ENCODE data around the gene RP9.

The RP9 gene

GRCh38 chr7:33109005-33109757 lies at the start of gene RP9:
RP9 (minus strand) TSS chr7:33109404; CDS start chr7:33109372, 32 bp downstream.
- DNase-seq (ENCODE audit: extremely low read depth, low read depth), result no peak
- peak; percentile 20; the same call in 1 of the 2 replicates for TF ChIP-seq CTCF (IDR thresholded peaks at IDR 0.05; ENCODE audit: low read depth, low read length)

- DNase-seq (ENCODE audit: extremely low read depth, low read depth), result peak; percentile 53
- no peak for TF ChIP-seq CTCF (IDR thresholded peaks at IDR 0.05; ENCODE audit: low read depth, low read length)
Observed at GRCh38 chr7:33157781-33158180, 48.6 kb upstream of the RP9 start.

- peak; percentile 65 for DNase-seq (ENCODE audit: extremely low read depth, low read depth)
- no peak for TF ChIP-seq CTCF (IDR thresholded peaks at IDR 0.05; ENCODE audit: low read depth, low read length)
Observed at GRCh38 chr7:33157311-33157710, 48.1 kb upstream of the RP9 start.

- TF ChIP-seq CTCF (IDR thresholded peaks at IDR 0.05; ENCODE audit: low read depth, low read length), result no peak
Observed at GRCh38 chr7:33156441-33156840, 47.2 kb upstream of the RP9 start.

GRCh38 chr7:33155811-33156210 lies 46.6 kb upstream of the RP9 start:
- TF ChIP-seq CTCF (IDR thresholded peaks at IDR 0.05; ENCODE audit: low read depth, low read length), result no peak
- DNase-seq (ENCODE audit: extremely low read depth, low read depth), result peak; percentile 81

More at GRCh38 chr7:33156441-33156840, 47.2 kb upstream of the RP9 start:
- no peak for DNase-seq (ENCODE audit: extremely low read depth, low read depth)

GRCh38 chr7:33152087-33152486 lies 42.9 kb upstream of the RP9 start:
- TF ChIP-seq CTCF (IDR thresholded peaks at IDR 0.05; ENCODE audit: low read depth, low read length), result no peak
- no peak for DNase-seq (ENCODE audit: extremely low read depth, low read depth)

GRCh38 chr7:33145156-33145555 lies 36.0 kb upstream of the RP9 start:
- no peak for DNase-seq (ENCODE audit: extremely low read depth, low read depth)
- TF ChIP-seq CTCF (IDR thresholded peaks at IDR 0.05; ENCODE audit: low read depth, low read length), result no peak
